C4-2B (cell line): ENCODE data around the gene LRRC2.

Experiments
- H3K27ac ChIP-seq: fragments of 450-650 bp; 2 replicates; pipeline ENCODE4 v1.5.1; 2017
- CTCF ChIP-seq: fragments of 450-650 bp; conservative IDR thresholded peaks from 2 replicates; pipeline ENCODE4 v1.5.1; 2017; ENCODE audit warnings: mild to moderate bottlenecking
- ZFX ChIP-seq: fragments of 450-650 bp; IDR thresholded peaks from 2 replicates; pipeline ENCODE4 v1.6.1; 2017

The LRRC2 gene

GRCh38 chr3:46574243-46574646 is 8.1 kb upstream of the LRRC2 start:
- no peak overlapping the region for H3K27ac ChIP-seq

GRCh38 chr3:46573701-46574100 is 7.6 kb upstream of the LRRC2 start:
- no peak for TF ChIP-seq ZFX
- TF ChIP-seq CTCF = no peak
- H3K27ac ChIP-seq = no peak overlapping the region

More at GRCh38 chr3:46574243-46574646, 8.1 kb upstream of the LRRC2 start:
- TF ChIP-seq ZFX (no peak), CTCF (no peak)

- no peak overlapping the region for H3K27ac ChIP-seq
- no peak for TF ChIP-seq CTCF
- TF ChIP-seq ZFX = no peak
Observed at GRCh38 chr3:46571684-46572083, 5.6 kb upstream of the LRRC2 start.

- TF ChIP-seq ZFX (no peak), CTCF (no peak)
- H3K27ac ChIP-seq = no peak overlapping the region
Observed at GRCh38 chr3:46565607-46566039, 479 bp downstream of the LRRC2 start.

GRCh38 chr3:46565077-46565476 is 1.0 kb downstream of the LRRC2 start:
- TF ChIP-seq CTCF (no peak), ZFX (no peak)
- H3K27ac ChIP-seq = no peak overlapping the region

GRCh38 chr3:46564190-46565021 is 1.7 kb downstream of the LRRC2 start:
- H3K27ac ChIP-seq = no peak overlapping the region
- TF ChIP-seq CTCF (no peak), ZFX (no peak)

- H3K27ac ChIP-seq = no peak overlapping the region
- TF ChIP-seq ZFX (no peak), CTCF (no peak)
Observed at GRCh38 chr3:46561951-46562350, 4.2 kb downstream of the LRRC2 start.
